Gastrocnemius medialis (tissue), 4 donors: ENCODE results near the gene LPAR1. TPM values are rescaled to one million over a fixed set of nuclear protein-coding genes. Genes with fewer than 3 reads are reported as not detected.

ENCODE experiments used
- ATAC-seq, 2 donors: fragments of 150-250 bp; one replicate each; pipeline ENCODE4 v1.9.1; 2016
- DNase-seq, 2 donors: peaks; one replicate each; pipeline ENCODE4 v3.0.0-alpha.2; 2019
- H3K27ac ChIP-seq, 4 donors: fragments of 200-600 bp; sonication (generic); 1 replicate in 1 of 4; 2 replicates in 3 of 4; pipeline ENCODE4 v1.5.1; 2016 to 2018; ENCODE audit warnings: mild to moderate bottlenecking in 2 of 4, moderate library complexity in 1 of 4
- H3K27me3 ChIP-seq, 3 donors: fragments of 200-600 bp; sonication (generic) in 2 of 3; 1 replicate in 1 of 3; 2 replicates in 2 of 3; pipeline versions ENCODE4 v1.5.1 to v1.6.0; 2016 to 2019; ENCODE audit warnings: mild to moderate bottlenecking in 1 of 3, moderate library complexity in 1 of 3
- H3K36me3 ChIP-seq, 2 donors: fragments of 200-600 bp; sonication (generic) in 1 of 2; one replicate each; pipeline ENCODE4 v1.5.1; 2017 to 2018
- H3K4me1 ChIP-seq, 2 donors: fragments of 200-600 bp; sonication (generic) in 1 of 2; one replicate each; pipeline ENCODE4 v1.5.1; 2016 to 2017; ENCODE audit warnings: mild to moderate bottlenecking in 2 of 2
- H3K4me3 ChIP-seq, 4 donors: fragments of 200-600 bp; sonication (generic) in 3 of 4; 1 replicate in 1 of 4; 2 replicates in 3 of 4; pipeline ENCODE4 v1.5.1; 2016 to 2019; ENCODE audit warnings: mild to moderate bottlenecking in 2 of 4
- H3K9me3 ChIP-seq, 3 donors: fragments of 200-600 bp; sonication (generic) in 2 of 3; 1 replicate in 1 of 3; 2 replicates in 2 of 3; pipeline ENCODE4 v1.5.1; 2016 to 2019
- POLR2A ChIP-seq, 2 donors: fragments of 450-650 bp; IDR thresholded peaks; one replicate each; pipeline ENCODE4 v1.6.1; 2017; ENCODE audit warnings: antibody characterized with exemption in 2 of 2, mild to moderate bottlenecking in 2 of 2, moderate library complexity in 2 of 2
- in situ Hi-C, 4 donors: fragments of 200-750 bp; cut with MboI; loops; one replicate each; pipeline versions ENCODE4 v1.15.0 to v1.8.0; 2017; ENCODE audit warnings: low sequenced_read_pairs in 4 of 4
- intact Hi-C: fragments of 100-400 bp; cut with DNase I; formaldehyde crosslinking; loops from one replicate; pipeline ENCODE4 v1.15.1; 2023; ENCODE audit warnings: low total_unique reads
- total RNA-seq, 4 donors: library from RNA; depleted of rRNA; stranded (reverse); fragments of >200 nt; gene quantifications; one replicate each; pipeline versions ENCODE4 v1.1.0 to v1.2.3, GENCODE V29; 2016
- TF ChIP-seq, protein P1 (sequence below), 5 experiments: fragments of 450-650 bp in 3 of 5; fragments of 200-600 bp in 2 of 5; sonication (generic) in 2 of 5; IDR thresholded peaks in 4 of 5; conservative IDR thresholded peaks in 1 of 5; 1 replicate in 4 of 5; 2 replicates in 1 of 5; pipeline ENCODE4 v1.5.1; 2016 to 2019; ENCODE audit warnings: antibody characterized with exemption in 5 of 5, mild to moderate bottlenecking in 3 of 5, moderate library complexity in 3 of 5

LPAR1 gene
- total RNA-seq, 4 donors from 2014 or later: 5.5 to 20.2 (median 13.2) TPM

GRCh38 chr9:110887276-110887675 is 151.0 kb downstream of the LPAR1 start:
- Histone ChIP-seq H3K27me3 (no peaks in the 10 kb centered on the region), H3K4me1 (no peaks in the 10 kb centered on the region), H3K36me3 (no peaks in the 10 kb centered on the region), H3K9me3 (no peaks in the 10 kb centered on the region), H3K4me3 (no peak overlapping the region), H3K27ac (no peak overlapping the region)
- no peak for ATAC-seq
- TF ChIP-seq, protein P1, sequence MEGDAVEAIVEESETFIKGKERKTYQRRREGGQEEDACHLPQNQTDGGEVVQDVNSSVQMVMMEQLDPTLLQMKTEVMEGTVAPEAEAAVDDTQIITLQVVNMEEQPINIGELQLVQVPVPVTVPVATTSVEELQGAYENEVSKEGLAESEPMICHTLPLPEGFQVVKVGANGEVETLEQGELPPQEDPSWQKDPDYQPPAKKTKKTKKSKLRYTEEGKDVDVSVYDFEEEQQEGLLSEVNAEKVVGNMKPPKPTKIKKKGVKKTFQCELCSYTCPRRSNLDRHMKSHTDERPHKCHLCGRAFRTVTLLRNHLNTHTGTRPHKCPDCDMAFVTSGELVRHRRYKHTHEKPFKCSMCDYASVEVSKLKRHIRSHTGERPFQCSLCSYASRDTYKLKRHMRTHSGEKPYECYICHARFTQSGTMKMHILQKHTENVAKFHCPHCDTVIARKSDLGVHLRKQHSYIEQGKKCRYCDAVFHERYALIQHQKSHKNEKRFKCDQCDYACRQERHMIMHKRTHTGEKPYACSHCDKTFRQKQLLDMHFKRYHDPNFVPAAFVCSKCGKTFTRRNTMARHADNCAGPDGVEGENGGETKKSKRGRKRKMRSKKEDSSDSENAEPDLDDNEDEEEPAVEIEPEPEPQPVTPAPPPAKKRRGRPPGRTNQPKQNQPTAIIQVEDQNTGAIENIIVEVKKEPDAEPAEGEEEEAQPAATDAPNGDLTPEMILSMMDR (IDR thresholded peaks at IDR 0.05 in 4 of 5, conservative IDR thresholded peaks at IDR 0.05 in 1 of 5): no peak
- no peak for TF ChIP-seq POLR2A (IDR thresholded peaks at IDR 0.05)
- no peak for DNase-seq
- intact Hi-C loops (no loop called here), in situ Hi-C loops (no loop called here)

DNA sequence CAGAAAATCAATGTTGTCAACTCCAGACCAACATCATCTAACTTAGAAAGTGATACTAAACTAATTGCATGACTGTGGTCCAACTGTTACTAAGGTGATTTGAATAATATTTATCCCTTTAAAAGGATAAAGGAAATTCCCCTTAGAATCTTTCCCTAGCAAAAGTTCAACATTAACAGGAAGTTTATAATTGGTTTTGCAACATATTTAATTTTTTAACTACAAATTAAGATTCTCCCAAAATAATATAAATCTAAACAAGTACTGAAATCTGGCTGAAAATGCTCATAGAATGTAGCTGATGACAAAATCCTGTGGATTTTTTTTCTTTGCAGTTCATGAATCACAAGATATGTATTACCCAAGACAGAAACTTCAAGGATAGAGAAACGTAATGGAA is 151.4 kb downstream of the LPAR1 start:
- Histone ChIP-seq H3K9me3 (no peaks in the 10 kb centered on the region), H3K4me1 (no peaks in the 10 kb centered on the region), H3K27ac (no peak overlapping the region), H3K36me3 (no peaks in the 10 kb centered on the region), H3K4me3 (no peak overlapping the region), H3K27me3 (no peaks in the 10 kb centered on the region)
- intact Hi-C loops (no loop called here), in situ Hi-C loops (no loop called here)
- ATAC-seq (no peak), DNase-seq (no peak)
- TF ChIP-seq POLR2A (IDR thresholded peaks at IDR 0.05): no peak
- TF ChIP-seq, protein P1 (IDR thresholded peaks at IDR 0.05 in 4 of 5, conservative IDR thresholded peaks at IDR 0.05 in 1 of 5): no peak

GRCh38 chr9:110880189-110880588 is 158.1 kb downstream of the LPAR1 start:
- H3K27ac ChIP-seq: no peak overlapping the region
- in situ Hi-C loops: no loop called here
- DNase-seq: no peak
- H3K4me3 ChIP-seq: no peak overlapping the region
- no peaks in the 10 kb centered on the region for H3K4me1 ChIP-seq
- intact Hi-C loops: no loop called here
- no peaks in the 10 kb centered on the region for H3K27me3 ChIP-seq
- ATAC-seq: peak in 1 of 2 donors; percentile 41
- no peaks in the 10 kb centered on the region for H3K9me3 ChIP-seq
- no peaks in the 10 kb centered on the region for H3K36me3 ChIP-seq
- TF ChIP-seq POLR2A (IDR thresholded peaks at IDR 0.05): no peak
- TF ChIP-seq, protein P1 (IDR thresholded peaks at IDR 0.05 in 4 of 5, conservative IDR thresholded peaks at IDR 0.05 in 1 of 5): no peak

DNA sequence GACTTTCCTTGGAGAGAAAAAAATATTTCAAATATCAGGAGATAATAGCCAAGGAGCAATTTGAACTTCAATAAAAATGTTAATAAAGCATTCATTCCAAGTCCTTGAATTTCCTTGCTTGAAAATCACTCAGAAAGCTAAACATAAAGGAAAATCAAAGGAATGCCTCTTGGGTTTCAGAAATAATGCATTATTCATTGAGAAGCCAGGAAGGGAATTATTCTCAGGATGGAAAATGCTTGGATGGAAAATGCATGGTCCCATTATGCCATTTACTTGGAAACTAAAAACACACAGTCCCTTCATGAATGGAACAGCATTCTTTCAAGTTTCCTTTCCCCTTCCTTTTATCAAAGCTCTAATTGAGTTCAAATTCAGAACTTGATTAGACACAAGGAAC is 160.9 kb downstream of the LPAR1 start:
- no peaks in the 10 kb centered on the region for H3K9me3 ChIP-seq
- DNase-seq: no peak
- no peak overlapping the region for H3K27ac ChIP-seq
- intact Hi-C loops: no loop called here
- H3K4me1 ChIP-seq: no peaks in the 10 kb centered on the region
- no peaks in the 10 kb centered on the region for H3K27me3 ChIP-seq
- in situ Hi-C loops: no loop called here
- H3K4me3 ChIP-seq: no peak overlapping the region
- TF ChIP-seq POLR2A (IDR thresholded peaks at IDR 0.05): no peak
- TF ChIP-seq, protein P1 (IDR thresholded peaks at IDR 0.05 in 4 of 5, conservative IDR thresholded peaks at IDR 0.05 in 1 of 5): no peak
- no peak for ATAC-seq
- H3K36me3 ChIP-seq: no peaks in the 10 kb centered on the region

DNA sequence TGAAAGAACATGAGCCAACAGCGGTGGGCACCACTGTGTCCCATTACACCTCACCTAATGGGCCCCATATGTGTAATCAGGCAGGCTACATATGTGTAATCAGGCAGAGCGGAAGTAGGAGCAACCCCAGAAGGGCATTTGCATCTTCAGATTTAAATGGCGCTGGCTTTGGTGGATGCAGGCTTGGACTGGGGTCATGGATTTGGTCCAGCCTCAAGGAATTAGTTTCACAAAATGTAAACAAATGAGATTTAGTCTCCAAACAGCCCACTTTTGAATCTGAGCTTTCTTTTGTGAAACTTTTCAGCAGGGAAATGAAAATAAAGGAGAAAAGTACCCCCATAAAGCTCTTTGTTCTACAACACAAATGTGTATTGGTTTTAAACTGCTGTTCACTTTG is 161.3 kb downstream of the LPAR1 start:
- H3K27me3 ChIP-seq: no peaks in the 10 kb centered on the region
- no peak overlapping the region for H3K4me3 ChIP-seq
- H3K27ac ChIP-seq: no peak overlapping the region
- intact Hi-C loops: no loop called here
- in situ Hi-C loops: no loop called here
- H3K9me3 ChIP-seq: no peaks in the 10 kb centered on the region
- no peaks in the 10 kb centered on the region for H3K4me1 ChIP-seq
- ATAC-seq (no peak), DNase-seq (no peak)
- H3K36me3 ChIP-seq: no peaks in the 10 kb centered on the region
- no peak for TF ChIP-seq POLR2A (IDR thresholded peaks at IDR 0.05)
- TF ChIP-seq, protein P1 (IDR thresholded peaks at IDR 0.05 in 4 of 5, conservative IDR thresholded peaks at IDR 0.05 in 1 of 5): no peak
